IMR-90 (cell line): ENCODE results near the gene ANKRD55. TPM values are rescaled to one million over a fixed set of nuclear protein-coding genes. Genes with fewer than 3 reads are reported as not detected.

Source experiments
- ATAC-seq: fragments of 200-7000 bp; cut with Tn5 transposase; 2 replicates; pipeline ENCODE4 v1.9.1; 2020; ENCODE audit warnings: low read depth, mild to moderate bottlenecking, moderate library complexity
- BruUV-seq: library from RNA; stranded (reverse); fragments of 400-500 nt; replicated peaks from 2 replicates; lab custom pipeline; 2021; lab: Mats Ljungman, UMichigan
- CTCF ChIA-PET: fragments of 300-600 bp; formaldehyde crosslinking; extraction: SDS; loops from one replicate; lab custom pipeline; 2021; ENCODE audit warnings: antibody characterized with exemption; lab: Yijun Ruan, JAX
- POLR2A ChIA-PET: fragments of 300-600 bp; sonication (Branson Sonifier 250); formaldehyde crosslinking; loops from one replicate; lab custom pipeline; 2022; ENCODE audit warnings: antibody characterized with exemption; ENCODE audit not compliant: unreplicated experiment; lab: Charles Lee
- DNase-seq: peaks from one replicate; pipeline ENCODE4 v3.0.0; 2013
- H2AFZ ChIP-seq: replicated peaks from 2 replicates; pipeline ENCODE3; 2013; ENCODE audit warnings: low read length, mild to moderate bottlenecking; ENCODE audit not compliant: poor library complexity
- H2AK5ac ChIP-seq: 2 replicates; pipeline ENCODE4 v1.6.1; 2013; ENCODE audit warnings: low read depth, low read length, inconsistent platforms
- H2AK9ac ChIP-seq: replicated peaks from 2 replicates; pipeline ENCODE3; 2013; ENCODE audit warnings: mild to moderate bottlenecking, low read depth, low read length, moderate library complexity; ENCODE audit not compliant: poor library complexity
- H2BK120ac ChIP-seq: 2 replicates; pipeline ENCODE4 v1.6.1; 2013; ENCODE audit warnings: low read depth, low read length, inconsistent platforms
- H2BK15ac ChIP-seq: 3 replicates; pipeline ENCODE4 v1.6.1; 2013; ENCODE audit warnings: low read depth, low read length, inconsistent platforms
- H2BK20ac ChIP-seq: 2 replicates; pipeline ENCODE4 v1.6.1; 2013; ENCODE audit warnings: low read depth, mild to moderate bottlenecking, inconsistent platforms, low read length, moderate library complexity
- H2BK5ac ChIP-seq: 2 replicates; pipeline ENCODE4 v1.6.1; 2013; ENCODE audit warnings: mild to moderate bottlenecking, low read depth, low read length, inconsistent platforms; ENCODE audit not compliant: poor library complexity, severe bottlenecking
- H3K14ac ChIP-seq: replicated peaks from 2 replicates; pipeline ENCODE4 v1.6.1; 2013; ENCODE audit warnings: low read depth, low read length, inconsistent platforms
- H3K18ac ChIP-seq: 2 replicates; pipeline ENCODE4 v1.6.1; 2013; ENCODE audit warnings: low read depth, low read length, control low read depth
- H3K23ac ChIP-seq: 2 replicates; pipeline ENCODE4 v1.6.1; 2013; ENCODE audit warnings: low read depth, low read length, inconsistent platforms
- H3K27ac ChIP-seq: 2 replicates; pipeline ENCODE4 v1.5.1; 2013; ENCODE audit warnings: mild to moderate bottlenecking, control low read depth, low read length; ENCODE audit not compliant: insufficient read depth
- H3K27me3 ChIP-seq: 2 replicates; pipeline ENCODE4 v1.6.1; 2013; ENCODE audit warnings: low read length; ENCODE audit not compliant: control insufficient read depth, insufficient read depth
- H3K36me3 ChIP-seq: 2 replicates; pipeline ENCODE4 v1.6.1; 2013; ENCODE audit warnings: low read length, mixed read lengths; ENCODE audit not compliant: control insufficient read depth, insufficient read depth
- H3K4ac ChIP-seq: 2 replicates; pipeline ENCODE4 v1.6.1; 2013; ENCODE audit warnings: low read depth, low read length, inconsistent platforms
- H3K4me1 ChIP-seq: 2 replicates; pipeline ENCODE4 v1.6.1; 2013; ENCODE audit warnings: low read length, mixed read lengths; ENCODE audit not compliant: control insufficient read depth, insufficient read depth
- H3K4me2 ChIP-seq: 2 replicates; pipeline ENCODE4 v1.6.1; 2013; ENCODE audit warnings: low read depth, mild to moderate bottlenecking, control low read depth, low read length, moderate library complexity
- H3K4me3 ChIP-seq: 2 replicates; pipeline ENCODE4 v1.5.1; 2013; ENCODE audit warnings: low read depth, mild to moderate bottlenecking, control low read depth, low read length, moderate library complexity; ENCODE audit not compliant: insufficient read depth
- H3K56ac ChIP-seq: 2 replicates; pipeline ENCODE4 v1.6.1; 2013; ENCODE audit warnings: low read length, inconsistent platforms; ENCODE audit not compliant: insufficient read depth; ENCODE audit errors: extremely low read depth
- H3K79me1 ChIP-seq, 2 experiments: 2 replicates each; pipeline ENCODE4 v1.6.1; 2013; ENCODE audit warnings: low read length in 2 of 2, inconsistent platforms in 1 of 2, low read depth in 1 of 2
- H3K9ac ChIP-seq: 2 replicates; pipeline ENCODE4 v1.6.1; 2013; ENCODE audit warnings: low read depth, low read length, control low read depth
- H3K9me1 ChIP-seq: 2 replicates; pipeline ENCODE4 v1.6.1; 2013; ENCODE audit warnings: low read length, inconsistent platforms; ENCODE audit not compliant: insufficient read depth
- H3K9me3 ChIP-seq: 2 replicates; pipeline ENCODE4 v1.6.1; 2013; ENCODE audit warnings: low read length; ENCODE audit not compliant: control insufficient read depth, insufficient read depth
- H4K20me1 ChIP-seq: 2 replicates; pipeline ENCODE4 v1.6.1; 2013; ENCODE audit warnings: low read length, inconsistent platforms; ENCODE audit not compliant: insufficient read depth
- H4K5ac ChIP-seq: 2 replicates; pipeline ENCODE4 v1.6.1; 2013; ENCODE audit warnings: mild to moderate bottlenecking, low read depth, low read length, control low read depth
- H4K8ac ChIP-seq, 2 experiments: 2 replicates each; pipeline ENCODE4 v1.6.1; 2013; ENCODE audit warnings: low read depth in 2 of 2, low read length in 2 of 2, control low read depth in 1 of 2, inconsistent platforms in 1 of 2
- H4K91ac ChIP-seq: 2 replicates; pipeline ENCODE4 v1.6.1; 2013; ENCODE audit warnings: low read depth, low read length, inconsistent platforms; ENCODE audit not compliant: insufficient read depth
- CHD1 ChIP-seq: IDR thresholded peaks from 2 replicates; pipeline ENCODE4 v1.6.1; 2012; ENCODE audit warnings: low read depth, low read length, improper control_type of control experiment
- CTCF ChIP-seq: conservative IDR thresholded peaks from 2 replicates; pipeline ENCODE4 v1.5.1; 2012; ENCODE audit warnings: mild to moderate bottlenecking, low read depth, low read length, improper control_type of control experiment
- MAZ ChIP-seq: IDR thresholded peaks from 2 replicates; pipeline ENCODE4 v1.6.1; 2012; ENCODE audit warnings: low read depth, mild to moderate bottlenecking, low read length, improper control_type of control experiment, moderate library complexity, borderline replicate concordance
- POLR2A ChIP-seq: IDR thresholded peaks from 2 replicates; pipeline ENCODE4 v1.6.1; 2012; ENCODE audit warnings: mild to moderate bottlenecking, low read depth, low read length
- RAD21 ChIP-seq: IDR thresholded peaks from 2 replicates; pipeline ENCODE4 v1.6.1; 2012; ENCODE audit warnings: low read length, improper control_type of control experiment
- RCOR1 ChIP-seq: IDR thresholded peaks from 2 replicates; pipeline ENCODE4 v1.6.1; 2012; ENCODE audit warnings: mild to moderate bottlenecking, low read length, improper control_type of control experiment; ENCODE audit not compliant: insufficient replicate concordance
- RFX5 ChIP-seq: IDR thresholded peaks from 2 replicates; pipeline ENCODE4 v1.8.0; 2012; ENCODE audit warnings: low read depth, mild to moderate bottlenecking, low read length, moderate library complexity
- SMC3 ChIP-seq: fragments of 150-350 bp; IDR thresholded peaks from 2 replicates; pipeline ENCODE4 v1.6.1; 2016; ENCODE audit warnings: low read depth, mild to moderate bottlenecking, antibody characterized with exemption, low read length, moderate library complexity
- WGBS, 2 experiments: methylation state at CpG; one replicate each; pipeline versions ENCODE4 v1.1.5 to v1.1.7; 2013; ENCODE audit warnings: missing lambda C conversion rate in 2 of 2; ENCODE audit not compliant: insufficient read length in 1 of 2; ENCODE audit errors: extremely low coverage in 2 of 2; 5-methylcytosine and 5-hydroxymethylcytosine counted together
- dilution Hi-C: fragments of 300-500 bp; cut with HindIII; formaldehyde crosslinking; loops from one replicate; pipeline ENCODE4 v1.14.3; 2018; ENCODE audit warnings: low sequenced_read_pairs; ENCODE audit not compliant: unreplicated experiment
- in situ Hi-C: fragments of 300-500 bp; cut with MboI; formaldehyde crosslinking; loops from 3 replicates; pipeline ENCODE4 v1.14.3; 2019; ENCODE audit warnings: low sequenced_read_pairs, inconsistent platforms, mixed read lengths
- intact Hi-C: fragments of 100-400 bp; cut with micrococcal nuclease; formaldehyde crosslinking; loops from 2 replicates; pipeline ENCODE4 v1.10.0; 2022
- polyA plus RNA-seq, 3 experiments: library from polyadenylated mRNA; depleted of rRNA; stranded (reverse); fragments of >200 nt; gene quantifications; 2 replicates each; pipeline ENCODE4 v1.2.3, GENCODE V29; 2012; ENCODE audit warnings: low replicate concordance in 1 of 3
- total RNA-seq: library from RNA; depleted of rRNA; stranded (reverse); fragments of >200 nt; gene quantifications from 2 replicates; pipeline ENCODE4 v1.2.3, GENCODE V29; 2012

Gene ANKRD55
- total and polyA plus RNA-seq, 2 of the 4 experiments (the other 2 are of a cell fraction), result not detected

- Histone ChIP-seq H2BK120ac (peak overlapping the region; percentile 49; the same call in 1 of the 2 replicates), H4K8ac (peak overlapping the region in 1 of 2 experiments; percentile 36; a peak in 1 of 4 replicates), H3K36me3 (no peaks in the 10 kb centered on the region), H2AK5ac (peak overlapping the region; percentile 63; the same call in 1 of the 2 replicates), H3K23ac (no peak overlapping the region), H3K9me1 (0 out of 2 replicates have a peak, but pooled peaks cover 4% of the 10 kb centered on the region), H3K4me1 (peaks cover 8% of the 10 kb centered on the region), H4K5ac (no peak overlapping the region), H2BK5ac (no peak overlapping the region), H2AK9ac (no peak overlapping the region), H3K14ac (no peak overlapping the region; the same call in 1 of the 2 replicates), H3K9me3 (no peaks in the 10 kb centered on the region), H3K27ac (no peak overlapping the region), H4K20me1 (no peaks in the 10 kb centered on the region), H3K56ac (no peak overlapping the region), H2BK20ac (peak overlapping the region; percentile 53; the same call in 1 of the 2 replicates), H3K4me2 (no peak overlapping the region), H3K27me3 (no peaks in the 10 kb centered on the region), H3K18ac (no peak overlapping the region), H3K4me3 (no peak overlapping the region), H4K91ac (no peak overlapping the region), H2AFZ (peak overlapping the region; percentile 47), H3K4ac (peak overlapping the region; percentile 12; the same call in 1 of the 2 replicates), H3K79me1 (no peaks in the 10 kb centered on the region), H3K9ac (no peak overlapping the region), H2BK15ac (peak overlapping the region; percentile 41; the same call in 1 of the 3 replicates)
- DNase-seq (peak; percentile 54), ATAC-seq (peak; percentile 33; the same call in 1 of the 2 replicates)
- dilution Hi-C loops (no loop called here), in situ Hi-C loops (loop anchor here (25.0 kb wide), 1 partner anchor 948 kb away; no protein-coding TSS in a partner anchor), intact Hi-C loops (no loop called here)
- ChIA-PET POLR2A (no interaction called here), CTCF (interaction anchor here (0.7 to 1.1 kb wide), 3 partner anchors 63 to 574 kb away, joined by 3 read pairs; no protein-coding TSS in a partner anchor)
- TF ChIP-seq POLR2A (no peak), CTCF (peak; percentile 45), RAD21 (peak; percentile 51), CHD1 (no peak), RFX5 (no peak), RCOR1 (no peak), SMC3 (peak; percentile 26; the same call in 1 of the 2 replicates), MAZ (no peak)
- BruUV-seq, result no TSS peak
- WGBS, 2 experiments, result no CpG with 5 or more reads among the region's 5 CpGs
Measured at GRCh38 chr5:56264417-56265025, 31.4 kb upstream of the ANKRD55 start.
